NB4 (cell line): ENCODE measurements around the gene LGR5.

Experiments
- CTCF ChIP-seq: IDR thresholded peaks from one replicate; pipeline ENCODE4 v1.5.1; 2012; ENCODE audit warnings: low read depth, low read length
- POLR2A ChIP-seq: IDR thresholded peaks from 2 replicates; pipeline ENCODE4 v1.6.1; 2011; ENCODE audit warnings: mild to moderate bottlenecking; ENCODE audit not compliant: insufficient read length; ENCODE audit errors: extremely low read depth

GRCh38 chr12:71591601-71592000 lies 152.0 kb downstream of the LGR5 start:
- TF ChIP-seq POLR2A (no peak), CTCF (no peak)
